HCT116 (cell line): Measurements from ENCODE around the gene NAALADL2. TPM values are rescaled to one million over a fixed set of nuclear protein-coding genes. Genes with fewer than 3 reads are reported as not detected.

ENCODE experiments used
- ATAC-seq: fragments of 200-7000 bp; cut with Tn5 transposase; 2 replicates; pipeline ENCODE4 v1.9.1; 2020; ENCODE audit warnings: mild to moderate bottlenecking, moderate library complexity
- BruUV-seq: library from RNA; stranded (reverse); fragments of 400-500 nt; replicated peaks from 2 replicates; lab custom pipeline; 2021; lab: Mats Ljungman, UMichigan
- CTCF ChIA-PET: fragments of 300-600 bp; sonication (Branson Sonifier 250); formaldehyde crosslinking; loops from one replicate; lab custom pipeline; 2021; ENCODE audit warnings: antibody characterized with exemption; lab: Charles Lee
- POLR2A ChIA-PET: fragments of 300-600, 350-600 bp; sonication (Branson Sonifier 250); formaldehyde crosslinking; loops from one replicate; lab custom pipeline; 2021; ENCODE audit warnings: antibody characterized with exemption; lab: Charles Lee
- RAD21 ChIA-PET, 2 experiments: fragments of 300-600 bp; sonication (Branson Sonifier 250); formaldehyde crosslinking; loops; one replicate each; lab custom pipeline; 2023; ENCODE audit warnings: low total read pairs in 2 of 2; ENCODE audit not compliant: uncharacterized antibody in 2 of 2, unreplicated experiment in 2 of 2, low non-redundant PET in 1 of 2; lab: Charles Lee
- DNase-seq: peaks from one replicate; pipeline ENCODE4 v3.0.0-alpha.2; 2010; ENCODE audit warnings: low read depth, low spot score
- H2AFZ ChIP-seq: fragments of 200-600 bp; shearing (Covaris generic), sonication (generic); 2 replicates; pipeline ENCODE4 v1.6.1; 2017; ENCODE audit warnings: low read depth, mixed run types, mixed read lengths, antibody characterized with exemption, low read length; ENCODE audit not compliant: poor library complexity, severe bottlenecking
- H3K27ac ChIP-seq: 2 replicates; pipeline ENCODE4 v1.5.1; 2012; ENCODE audit warnings: low read depth, low read length
- H3K27me3 ChIP-seq: fragments of 200-600 bp; sonication (generic); 2 replicates; pipeline ENCODE4 v1.6.1; 2016; ENCODE audit warnings: mixed run types, low read length, mixed read lengths; ENCODE audit not compliant: insufficient read depth
- H3K36me3 ChIP-seq, 2 experiments: fragments of 200-500 bp in 1 of 2; fragments of 200-600 bp in 1 of 2; sonication (Bioruptor generic) in 1 of 2; sonication (generic) in 1 of 2; 2 replicates each; pipeline versions ENCODE4 v1.5.1 to v1.6.1; 2014 to 2016; ENCODE audit warnings: low read length in 2 of 2, inconsistent platforms in 1 of 2, mixed read lengths in 1 of 2, mixed run types in 1 of 2; ENCODE audit not compliant: insufficient read depth in 2 of 2, control insufficient read depth in 1 of 2
- H3K4me1 ChIP-seq, 2 experiments: fragments of 200-600 bp in 1 of 2; sonication (generic) in 1 of 2; 2 replicates each; pipeline versions ENCODE4 v1.5.1 to v1.6.1; 2012 to 2017; ENCODE audit warnings: low read length in 2 of 2, inconsistent platforms in 1 of 2, mild to moderate bottlenecking in 1 of 2, mixed read lengths in 1 of 2, mixed run types in 1 of 2, moderate library complexity in 1 of 2; ENCODE audit not compliant: insufficient read depth in 2 of 2, control insufficient read depth in 1 of 2
- H3K4me2 ChIP-seq: fragments of 200-600 bp; sonication (generic); 2 replicates; pipeline ENCODE4 v1.6.1; 2017; ENCODE audit warnings: mixed run types, low read length, mixed read lengths
- H3K4me3 ChIP-seq, 2 experiments: fragments of 200-600 bp in 1 of 2; sonication (generic) in 1 of 2; replicated peaks in 1 of 2; 2 replicates each; pipeline ENCODE4 v1.5.1; 2011 to 2016; ENCODE audit warnings: low read length in 2 of 2, control low read depth in 1 of 2, low read depth in 1 of 2, mild to moderate bottlenecking in 1 of 2, mixed read lengths in 1 of 2, mixed run types in 1 of 2
- H3K79me2 ChIP-seq: fragments of 200-600 bp; sonication (generic); 2 replicates; pipeline ENCODE4 v1.6.1; 2017; ENCODE audit warnings: mild to moderate bottlenecking, mixed run types, low read length, moderate library complexity, mixed read lengths; ENCODE audit not compliant: insufficient read depth
- H3K9ac ChIP-seq: fragments of 200-600 bp; sonication (generic); 2 replicates; pipeline ENCODE4 v1.6.1; 2016; ENCODE audit warnings: low read length, mixed read lengths
- H3K9me2 ChIP-seq: fragments of 200-600 bp; sonication (generic), shearing (Covaris generic); 2 replicates; pipeline ENCODE4 v1.6.1; 2017; ENCODE audit warnings: mixed run types, mild to moderate bottlenecking, moderate library complexity; ENCODE audit not compliant: insufficient read depth
- H3K9me3 ChIP-seq, 2 experiments: fragments of 200-500 bp in 1 of 2; fragments of 200-600 bp in 1 of 2; sonication (Bioruptor generic) in 1 of 2; sonication (generic) in 1 of 2; 2 replicates each; pipeline ENCODE4 v1.6.1; 2014 to 2017; ENCODE audit warnings: low read length in 2 of 2, mixed read lengths in 2 of 2, inconsistent platforms in 1 of 2, low read depth in 1 of 2, mild to moderate bottlenecking in 1 of 2, mixed run types in 1 of 2, moderate library complexity in 1 of 2; ENCODE audit not compliant: control insufficient read depth in 1 of 2, insufficient read depth in 1 of 2
- H4K20me1 ChIP-seq: fragments of 200-600 bp; sonication (generic), shearing (Covaris generic); 2 replicates; pipeline ENCODE4 v1.6.1; 2017; ENCODE audit warnings: mixed run types, mild to moderate bottlenecking, moderate library complexity; ENCODE audit not compliant: insufficient read depth
- CBX3 ChIP-seq: IDR thresholded peaks from 2 replicates; pipeline ENCODE4 v1.6.1; 2012; ENCODE audit warnings: low read depth
- CEBPB ChIP-seq: IDR thresholded peaks from 2 replicates; pipeline ENCODE4 v1.6.1; 2012; ENCODE audit warnings: low read depth
- ELF1 ChIP-seq: IDR thresholded peaks from 2 replicates; pipeline ENCODE4 v1.6.1; 2012; ENCODE audit warnings: low read depth, borderline replicate concordance
- EZH2 ChIP-seq: fragments of 200-600 bp; sonication (generic); IDR thresholded peaks from 2 replicates; pipeline ENCODE4 v1.6.1; 2017; ENCODE audit warnings: antibody characterized with exemption, mixed run types
- EZH2phosphoT487 ChIP-seq: fragments of 200-600 bp; IDR thresholded peaks from 2 replicates; pipeline ENCODE4 v1.6.1; 2018; ENCODE audit warnings: antibody characterized with exemption, borderline replicate concordance
- FOSL1 ChIP-seq: IDR thresholded peaks from 2 replicates; pipeline ENCODE4 v1.6.1; 2012; ENCODE audit warnings: low read depth
- JUND ChIP-seq: IDR thresholded peaks from 2 replicates; pipeline ENCODE4 v1.6.1; 2012
- MAX ChIP-seq: IDR thresholded peaks from 2 replicates; pipeline ENCODE4 v1.6.1; 2012
- POLR2A ChIP-seq: IDR thresholded peaks from 2 replicates; pipeline ENCODE4 v1.7.0; 2011; ENCODE audit warnings: borderline replicate concordance; ENCODE audit not compliant: insufficient read depth, insufficient read length; ENCODE audit errors: extremely low read depth
- POLR2AphosphoS5 ChIP-seq: IDR thresholded peaks from 2 replicates; pipeline ENCODE4 v1.6.1; 2011; ENCODE audit warnings: mild to moderate bottlenecking, low read depth, low read length, moderate library complexity
- RAD21 ChIP-seq: IDR thresholded peaks from 2 replicates; pipeline ENCODE4 v1.6.1; 2012; ENCODE audit warnings: low read depth, mild to moderate bottlenecking
- SP1 ChIP-seq: IDR thresholded peaks from 2 replicates; pipeline ENCODE4 v1.6.1; 2012; ENCODE audit warnings: low read depth
- SRF ChIP-seq: IDR thresholded peaks from 2 replicates; pipeline ENCODE4 v1.6.1; 2012; ENCODE audit warnings: low read depth
- YY1 ChIP-seq: IDR thresholded peaks from 2 replicates; pipeline ENCODE4 v1.6.1; 2011; ENCODE audit warnings: low read length, low read depth, moderate library complexity, mild to moderate bottlenecking; ENCODE audit not compliant: insufficient replicate concordance; ENCODE audit errors: extremely low read depth
- ZFX ChIP-seq: fragments of 450-650 bp; IDR thresholded peaks from 2 replicates; pipeline ENCODE4 v1.6.1; 2017
- ZNF274 ChIP-seq: fragments of 200-500 bp; sonication (Bioruptor generic); IDR thresholded peaks from 2 replicates; pipeline ENCODE4 v1.6.1; 2014; ENCODE audit warnings: mild to moderate bottlenecking, low read depth, low read length, inconsistent platforms
- intact Hi-C: fragments of 100-400 bp; cut with micrococcal nuclease; formaldehyde crosslinking; loops from 2 replicates; pipeline ENCODE4 v1.10.0; 2022
- total RNA-seq: library from RNA; stranded (reverse); gene quantifications from one replicate; pipeline ENCODE4 v1.2.1, GENCODE V29; 2021; ENCODE audit not compliant: unreplicated experiment
- TF ChIP-seq, protein P1 (sequence below), 3 experiments: fragments of 200-600 bp in 1 of 3; sonication (generic) in 1 of 3; IDR thresholded peaks in 2 of 3; conservative IDR thresholded peaks in 1 of 3; 2 replicates each; pipeline ENCODE4 v1.5.1; 2012 to 2017; ENCODE audit warnings: low read depth in 2 of 3, low read length in 2 of 3, antibody characterized with exemption in 1 of 3, borderline replicate concordance in 1 of 3, control low read depth in 1 of 3, mild to moderate bottlenecking in 1 of 3, mixed read lengths in 1 of 3, mixed run types in 1 of 3, moderate library complexity in 1 of 3; ENCODE audit not compliant: insufficient read depth in 1 of 3

NAALADL2 gene
- total RNA-seq, 1 experiment from 2014 or later, result 2.9 TPM

- no peak overlapping the region for H3K4me3 ChIP-seq
- no peaks in the 10 kb centered on the region for H3K9me3 ChIP-seq
- TF ChIP-seq CBX3, result no peak
- TF ChIP-seq CEBPB, result no peak
- TF ChIP-seq JUND, result no peak
- TF ChIP-seq POLR2AphosphoS5, result no peak
- no peak for TF ChIP-seq ZNF274
- TF ChIP-seq FOSL1, result no peak
- TF ChIP-seq MAX, result no peak
- TF ChIP-seq EZH2, result no peak
- TF ChIP-seq ELF1, result no peak
- TF ChIP-seq ZFX, result no peak
- TF ChIP-seq RAD21, result no peak
- TF ChIP-seq YY1, result no peak
- no peak overlapping the region for H3K27ac ChIP-seq
- H3K27me3 ChIP-seq, result no peaks in the 10 kb centered on the region
- H3K79me2 ChIP-seq, result no peaks in the 10 kb centered on the region
- no peaks in the 10 kb centered on the region for H4K20me1 ChIP-seq
- ChIA-PET CTCF (no interaction called here), POLR2A (no interaction called here), RAD21 (no interaction called here)
- no peaks in the 10 kb centered on the region for H3K4me1 ChIP-seq
- intact Hi-C loops, result no loop called here
- no peak overlapping the region for H3K4me2 ChIP-seq
- ATAC-seq (no peak), DNase-seq (no peak)
- H3K36me3 ChIP-seq, result no peaks in the 10 kb centered on the region
- H3K9ac ChIP-seq, result no peak overlapping the region
- no peaks in the 10 kb centered on the region for H3K9me2 ChIP-seq
- no TSS peak for BruUV-seq
- no peak overlapping the region for H2AFZ ChIP-seq
These were observed 78.3 kb downstream of the NAALADL2 start for GRCh38 chr3:174937478-174937877.

DNA sequence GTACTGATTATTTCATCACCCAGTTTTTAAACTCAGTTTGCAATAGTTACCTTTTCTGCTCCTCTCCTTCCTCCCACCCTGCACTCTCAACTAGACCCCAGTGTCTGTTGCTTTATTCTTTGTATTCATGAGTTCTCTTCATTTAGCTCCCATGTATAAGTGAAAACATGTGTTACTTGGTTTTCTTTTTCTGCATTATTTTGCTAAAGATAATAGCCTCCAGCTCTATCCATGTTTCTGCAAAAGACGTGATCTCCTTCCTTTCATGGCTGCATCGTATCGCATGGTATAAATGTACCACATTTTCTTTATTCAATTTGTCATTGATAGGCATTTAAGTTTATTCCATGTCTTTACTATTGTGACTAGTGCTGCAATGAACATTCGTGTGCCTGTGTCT lies 79.0 kb downstream of the NAALADL2 start:
- H3K9me2 ChIP-seq, result no peaks in the 10 kb centered on the region
- BruUV-seq, result no TSS peak
- H3K4me3 ChIP-seq, result no peak overlapping the region
- ChIA-PET POLR2A (no interaction called here), CTCF (no interaction called here), RAD21 (no interaction called here)
- no peaks in the 10 kb centered on the region for H4K20me1 ChIP-seq
- H3K36me3 ChIP-seq, result no peaks in the 10 kb centered on the region
- H3K27ac ChIP-seq, result no peak overlapping the region
- no peak for TF ChIP-seq ZNF274
- no peak for TF ChIP-seq MAX
- TF ChIP-seq EZH2, result no peak
- TF ChIP-seq SP1, result no peak
- no peak for TF ChIP-seq ELF1
- TF ChIP-seq, protein P1, sequence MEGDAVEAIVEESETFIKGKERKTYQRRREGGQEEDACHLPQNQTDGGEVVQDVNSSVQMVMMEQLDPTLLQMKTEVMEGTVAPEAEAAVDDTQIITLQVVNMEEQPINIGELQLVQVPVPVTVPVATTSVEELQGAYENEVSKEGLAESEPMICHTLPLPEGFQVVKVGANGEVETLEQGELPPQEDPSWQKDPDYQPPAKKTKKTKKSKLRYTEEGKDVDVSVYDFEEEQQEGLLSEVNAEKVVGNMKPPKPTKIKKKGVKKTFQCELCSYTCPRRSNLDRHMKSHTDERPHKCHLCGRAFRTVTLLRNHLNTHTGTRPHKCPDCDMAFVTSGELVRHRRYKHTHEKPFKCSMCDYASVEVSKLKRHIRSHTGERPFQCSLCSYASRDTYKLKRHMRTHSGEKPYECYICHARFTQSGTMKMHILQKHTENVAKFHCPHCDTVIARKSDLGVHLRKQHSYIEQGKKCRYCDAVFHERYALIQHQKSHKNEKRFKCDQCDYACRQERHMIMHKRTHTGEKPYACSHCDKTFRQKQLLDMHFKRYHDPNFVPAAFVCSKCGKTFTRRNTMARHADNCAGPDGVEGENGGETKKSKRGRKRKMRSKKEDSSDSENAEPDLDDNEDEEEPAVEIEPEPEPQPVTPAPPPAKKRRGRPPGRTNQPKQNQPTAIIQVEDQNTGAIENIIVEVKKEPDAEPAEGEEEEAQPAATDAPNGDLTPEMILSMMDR (IDR thresholded peaks at IDR 0.05 in 2 of 3, conservative IDR thresholded peaks at IDR 0.05 in 1 of 3; ENCODE audit: borderline replicate concordance in 1 of 3, insufficient read depth in 1 of 3, low read depth in 2 of 3, low read length in 2 of 3), result no peak
- TF ChIP-seq YY1, result no peak
- TF ChIP-seq SRF, result no peak
- TF ChIP-seq POLR2A, result no peak
- TF ChIP-seq RAD21, result no peak
- TF ChIP-seq EZH2phosphoT487, result no peak
- no peak overlapping the region for H2AFZ ChIP-seq
- no peaks in the 10 kb centered on the region for H3K4me1 ChIP-seq
- no peak overlapping the region for H3K9ac ChIP-seq
- no peaks in the 10 kb centered on the region for H3K79me2 ChIP-seq
- no peak overlapping the region for H3K4me2 ChIP-seq
- H3K27me3 ChIP-seq, result no peaks in the 10 kb centered on the region
- ATAC-seq (no peak), DNase-seq (no peak)
- intact Hi-C loops, result no loop called here
- H3K9me3 ChIP-seq, result no peaks in the 10 kb centered on the region
